GM12874 (cell line): ENCODE measurements around the gene GAB1.

Experiments
- TF ChIP-seq, protein P1 (sequence below): IDR thresholded peaks from 2 replicates; pipeline ENCODE4 v1.5.1; 2011; ENCODE audit warnings: low read depth, mild to moderate bottlenecking, control low read depth, low read length, moderate library complexity; ENCODE audit not compliant: insufficient read depth

The GAB1 gene

DNA sequence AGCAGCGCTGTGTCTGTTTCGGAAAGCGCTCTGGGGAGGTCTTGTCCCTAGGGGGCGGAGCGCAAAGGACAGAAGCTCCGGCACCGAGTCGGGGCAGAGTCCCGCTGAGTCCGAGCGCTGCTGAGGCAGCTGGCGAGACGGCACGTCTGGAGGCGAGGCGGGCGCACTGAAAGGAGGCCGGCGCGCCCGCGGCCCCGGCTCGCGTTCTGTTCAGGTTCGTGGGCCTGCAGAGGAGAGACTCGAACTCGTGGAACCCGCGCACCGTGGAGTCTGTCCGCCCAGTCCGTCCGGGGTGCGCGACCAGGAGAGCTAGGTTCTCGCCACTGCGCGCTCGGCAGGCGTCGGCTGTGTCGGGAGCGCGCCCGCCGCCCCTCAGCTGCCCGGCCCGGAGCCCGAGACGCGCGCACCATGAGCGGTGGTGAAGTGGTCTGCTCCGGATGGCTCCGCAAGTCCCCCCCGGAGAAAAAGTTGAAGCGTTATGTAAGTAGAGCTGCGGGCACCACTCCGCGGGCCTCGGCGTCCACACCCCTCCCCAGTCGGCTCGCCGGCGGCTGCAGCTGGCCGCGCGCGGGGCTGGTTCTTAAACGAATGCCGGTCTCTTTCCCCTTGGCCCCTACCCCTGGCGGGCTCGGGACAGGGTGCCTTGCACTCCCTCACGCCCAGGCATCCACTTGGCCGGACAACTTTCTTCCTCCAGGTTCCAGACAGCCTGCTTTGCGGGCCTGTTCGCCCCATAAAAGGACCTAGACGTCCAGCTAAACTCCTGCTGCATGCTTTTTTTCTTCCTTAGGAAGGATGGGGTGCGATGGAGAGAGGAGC is at the start of gene GAB1:
Gene GAB1, plus strand, starts transcription at position 96 of the 819 bp plus-strand sequence. Its CDS starts 313 bp downstream, at position 409.
- TF ChIP-seq, protein P1, sequence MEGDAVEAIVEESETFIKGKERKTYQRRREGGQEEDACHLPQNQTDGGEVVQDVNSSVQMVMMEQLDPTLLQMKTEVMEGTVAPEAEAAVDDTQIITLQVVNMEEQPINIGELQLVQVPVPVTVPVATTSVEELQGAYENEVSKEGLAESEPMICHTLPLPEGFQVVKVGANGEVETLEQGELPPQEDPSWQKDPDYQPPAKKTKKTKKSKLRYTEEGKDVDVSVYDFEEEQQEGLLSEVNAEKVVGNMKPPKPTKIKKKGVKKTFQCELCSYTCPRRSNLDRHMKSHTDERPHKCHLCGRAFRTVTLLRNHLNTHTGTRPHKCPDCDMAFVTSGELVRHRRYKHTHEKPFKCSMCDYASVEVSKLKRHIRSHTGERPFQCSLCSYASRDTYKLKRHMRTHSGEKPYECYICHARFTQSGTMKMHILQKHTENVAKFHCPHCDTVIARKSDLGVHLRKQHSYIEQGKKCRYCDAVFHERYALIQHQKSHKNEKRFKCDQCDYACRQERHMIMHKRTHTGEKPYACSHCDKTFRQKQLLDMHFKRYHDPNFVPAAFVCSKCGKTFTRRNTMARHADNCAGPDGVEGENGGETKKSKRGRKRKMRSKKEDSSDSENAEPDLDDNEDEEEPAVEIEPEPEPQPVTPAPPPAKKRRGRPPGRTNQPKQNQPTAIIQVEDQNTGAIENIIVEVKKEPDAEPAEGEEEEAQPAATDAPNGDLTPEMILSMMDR, result peak; percentile 28; the same call in 1 of the 2 replicates

GRCh38 chr4:143287572-143287923 is 49.1 kb upstream of the GAB1 start:
- TF ChIP-seq, protein P1, result no peak

DNA sequence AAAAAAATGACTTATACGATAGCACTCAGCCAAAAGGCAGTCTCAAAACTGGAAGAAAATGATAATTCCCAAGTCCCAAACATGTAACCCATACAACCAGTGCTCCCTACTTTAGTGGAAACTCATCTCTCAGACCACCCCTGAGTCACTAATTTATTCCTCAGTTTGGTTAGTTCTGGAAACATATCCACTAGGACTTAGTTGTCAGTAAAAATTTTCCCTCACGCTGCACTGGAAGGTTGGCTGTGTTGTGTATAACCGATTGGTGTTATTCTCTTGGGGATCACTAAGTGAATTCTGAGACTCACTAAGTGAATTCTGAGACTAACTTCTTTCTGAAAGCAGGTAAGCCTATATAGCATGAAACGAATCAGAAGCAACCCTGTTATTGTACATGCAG is 48.5 kb upstream of the GAB1 start:
- TF ChIP-seq, protein P1, result no peak

GRCh38 chr4:143289370-143289769 is 47.3 kb upstream of the GAB1 start:
- TF ChIP-seq, protein P1, result no peak

- TF ChIP-seq, protein P1, result no peak
Observed at GRCh38 chr4:143291314-143291713, 45.4 kb upstream of the GAB1 start.

- TF ChIP-seq, protein P1, result no peak
Observed at GRCh38 chr4:143292858-143293257, 43.8 kb upstream of the GAB1 start.

DNA sequence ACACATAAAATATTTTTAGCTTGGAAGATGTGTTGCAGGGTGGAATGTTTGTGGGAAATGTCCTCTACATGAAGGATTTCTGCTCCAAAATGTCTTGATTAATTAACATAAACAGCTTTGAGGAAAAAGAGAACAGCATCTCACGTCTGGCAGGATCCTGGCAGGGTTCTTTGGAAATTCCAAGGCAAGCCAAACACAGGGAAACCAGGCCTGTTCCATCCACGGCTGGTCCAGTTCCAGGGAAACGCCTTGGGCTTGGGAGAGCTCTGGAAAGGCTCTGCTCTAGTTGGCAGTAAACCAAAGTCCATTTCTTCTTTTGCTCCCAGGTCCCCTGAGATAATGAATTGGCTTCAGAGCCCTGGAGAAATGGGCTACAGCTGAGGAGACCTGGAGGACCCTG is 42.4 kb upstream of the GAB1 start:
- TF ChIP-seq, protein P1, result no peak
